Stimulated activated CD8-positive, alpha-beta memory T cell treated with anti-CD3 and anti-CD28 coated beads, Interleukin-7, amount 100 ng/mL, for 24 hours (primary cell): ENCODE measurements around the gene TMEM134.
"Not testable (repeated sequence)": the region's sequence is repeated elsewhere in the genome, so short reads cannot be mapped to it uniquely, and the experiment has no call there.

Experiments used
- DNase-seq: peaks from one replicate; pipeline ENCODE4 v3.0.0-alpha.2; 2020; ENCODE audit warnings: low read depth

Gene TMEM134

DNA sequence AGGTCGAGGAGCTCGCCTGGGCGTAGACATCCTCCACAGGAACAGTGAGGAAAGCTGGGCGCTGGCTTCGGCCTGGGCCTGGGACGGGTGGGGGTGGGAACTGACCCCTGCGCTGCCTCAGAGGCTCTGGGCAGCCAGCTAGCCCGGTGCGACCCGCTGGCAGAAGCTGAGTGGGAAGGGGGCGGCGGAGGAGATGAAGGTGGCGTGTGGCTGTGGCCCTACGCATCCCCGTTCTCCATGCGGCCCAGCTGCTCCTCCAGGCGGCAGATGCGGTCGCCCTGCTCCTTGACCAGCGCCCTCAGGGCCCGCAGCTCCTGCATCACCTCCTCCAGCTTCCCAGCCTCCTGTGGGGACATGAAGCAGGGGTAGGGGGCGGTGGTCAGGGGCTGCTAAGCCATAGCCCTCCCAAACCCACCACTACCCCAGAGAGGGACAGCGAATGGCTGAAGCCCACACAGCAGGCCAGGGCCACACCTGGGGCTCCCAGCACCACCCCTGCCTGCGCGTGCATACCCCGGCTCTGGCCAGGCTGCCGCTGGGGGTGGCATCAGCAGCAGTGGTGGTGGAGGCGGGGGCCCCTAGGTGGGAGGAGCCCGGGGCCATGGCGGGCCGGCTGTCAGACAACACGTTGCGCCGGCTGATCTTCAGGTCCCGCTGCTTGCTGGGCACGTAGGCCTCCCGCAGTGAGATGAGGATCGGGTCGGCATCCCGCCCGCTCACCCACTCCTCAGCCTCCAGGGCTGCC lies 30.7 kb downstream of the TMEM134 start:
- DNase-seq, result peak; percentile 56

- no peak for DNase-seq
Observed at GRCh38 chr11:67437809-67438157, 31.3 kb downstream of the TMEM134 start.

DNA sequence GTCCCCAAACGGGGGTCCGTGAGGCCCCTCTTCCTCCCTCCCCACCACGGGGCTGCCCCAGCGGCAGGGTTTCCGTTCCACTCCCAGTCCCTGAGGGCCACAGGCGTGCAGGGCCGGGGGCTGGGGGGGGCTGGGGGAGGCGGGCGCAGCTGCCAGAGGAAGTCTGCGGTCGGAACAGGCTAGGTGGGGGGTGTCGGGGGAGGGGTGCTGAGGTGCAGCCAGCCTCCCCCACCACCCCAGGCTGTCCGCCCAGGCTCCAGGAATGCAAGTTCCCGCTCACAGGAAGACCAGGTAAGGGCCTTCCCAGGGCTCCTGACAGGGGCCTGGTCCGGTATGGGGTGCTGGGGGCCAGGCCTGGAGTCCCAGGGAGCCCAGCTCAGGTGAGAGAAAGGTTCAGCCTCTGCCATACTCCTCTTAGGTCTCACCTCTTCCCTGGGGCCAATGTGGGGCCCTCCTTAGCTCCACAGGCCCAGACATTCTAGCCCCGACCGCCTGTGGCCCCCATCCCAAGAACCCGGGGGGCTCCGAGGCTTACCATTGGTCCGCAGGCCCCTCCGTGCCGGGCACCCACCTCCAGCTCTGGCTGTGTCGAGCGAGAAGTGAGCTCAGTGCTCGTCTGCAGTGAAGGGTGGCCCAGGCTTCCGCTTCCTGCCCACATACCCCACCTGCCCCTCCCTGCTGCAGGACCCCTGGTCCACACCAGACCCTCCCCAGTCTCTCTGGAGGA lies 31.8 kb downstream of the TMEM134 start, which contains the start of gene PTPRCAP:
Gene PTPRCAP (minus strand): TSS at position 601 of the 727 bp plus-strand sequence. CDS start 63 bp downstream, at position 538.
- DNase-seq, result peak; percentile 49

- DNase-seq, result peak; percentile 57
Observed at GRCh38 chr11:67436459-67437081, 32.5 kb downstream of the TMEM134 start.

DNA sequence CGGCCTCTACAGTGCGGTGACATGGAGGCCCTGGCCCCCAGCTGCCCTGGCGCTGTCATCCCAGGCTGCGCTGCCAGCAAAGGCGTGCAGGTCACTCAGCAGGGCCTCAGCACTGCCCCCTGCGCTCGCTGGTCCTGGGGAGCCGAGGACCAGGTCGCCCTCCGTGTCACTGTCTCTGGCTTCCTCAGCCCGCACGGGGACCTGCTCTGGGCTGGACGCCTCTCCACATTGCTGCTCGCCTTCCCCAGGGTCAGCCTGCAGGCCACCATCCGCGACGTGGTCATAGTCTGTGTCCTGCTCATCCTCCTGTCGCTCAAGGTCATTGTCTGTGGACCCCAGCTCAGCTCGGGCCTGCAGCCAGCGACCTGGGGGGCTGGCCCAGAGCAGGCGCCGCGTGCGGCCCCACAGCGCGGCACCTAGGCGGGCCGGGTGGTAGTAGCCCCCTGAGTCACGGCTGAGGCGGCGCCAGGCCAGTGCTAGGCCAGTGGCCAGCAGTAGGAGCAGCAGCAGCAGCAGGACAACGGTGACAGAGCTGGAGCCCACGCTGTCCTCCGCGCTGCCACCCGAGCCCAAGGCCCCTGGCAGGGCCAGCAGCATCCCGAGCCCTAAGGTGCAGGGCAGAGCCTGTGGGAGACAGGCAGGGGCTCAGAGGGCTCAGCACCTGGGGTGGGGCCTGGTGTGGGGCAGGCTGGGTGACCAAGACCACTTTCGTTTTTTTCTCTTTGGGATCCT lies 33.2 kb downstream of the TMEM134 start:
- no peak for DNase-seq

DNA sequence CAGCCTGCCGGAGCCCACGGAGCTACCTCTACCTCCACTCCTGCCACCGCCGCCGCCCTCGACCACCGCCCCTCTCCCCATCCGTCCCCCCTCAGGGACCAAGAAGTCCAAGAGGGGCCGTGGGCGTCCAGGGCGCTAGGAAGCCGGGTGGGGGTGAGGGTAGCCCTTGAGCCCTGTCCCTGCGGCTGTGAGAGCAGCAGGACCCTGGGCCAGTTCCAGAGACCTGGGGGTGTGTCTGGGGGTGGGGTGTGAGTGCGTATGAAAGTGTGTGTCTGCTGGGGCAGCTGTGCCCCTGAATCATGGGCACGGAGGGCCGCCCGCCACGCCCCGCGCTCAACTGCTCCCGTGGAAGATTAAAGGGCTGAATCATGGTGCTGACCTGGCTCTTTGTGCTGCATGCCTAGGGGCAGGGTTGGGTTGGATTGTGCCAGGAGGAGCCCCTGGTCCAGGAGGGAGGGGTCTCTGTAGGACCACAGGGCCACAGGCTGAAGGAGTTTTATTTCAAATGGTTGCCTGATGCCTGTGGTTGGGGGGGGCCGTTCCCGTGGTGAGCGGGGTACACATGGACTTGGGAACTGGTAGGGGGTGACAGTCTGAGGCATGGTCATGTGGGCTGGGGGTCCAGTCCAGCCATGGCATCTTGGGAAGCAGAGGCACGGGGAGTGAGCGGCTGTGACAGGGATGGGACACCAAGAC lies 33.9 kb downstream of the TMEM134 start:
- DNase-seq, result no peak

DNA sequence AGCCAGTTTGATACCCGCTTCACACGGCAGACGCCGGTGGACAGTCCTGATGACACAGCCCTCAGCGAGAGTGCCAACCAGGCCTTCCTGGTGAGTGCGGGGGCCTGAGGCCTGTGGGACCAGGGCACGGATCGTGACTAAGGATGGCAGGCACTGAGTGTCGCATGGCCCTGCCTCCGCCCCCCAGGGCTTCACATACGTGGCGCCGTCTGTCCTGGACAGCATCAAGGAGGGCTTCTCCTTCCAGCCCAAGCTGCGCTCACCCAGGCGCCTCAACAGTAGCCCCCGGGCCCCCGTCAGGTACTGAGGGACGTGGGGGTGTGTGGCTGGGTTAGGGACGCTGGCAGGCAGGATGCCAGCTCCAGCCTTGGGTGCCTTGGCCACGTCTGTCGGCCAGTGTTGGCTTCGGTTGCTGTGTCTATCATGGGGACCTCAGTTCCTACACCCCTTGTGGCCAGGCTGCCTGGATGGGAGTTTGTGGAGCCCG lies 34.6 kb downstream of the TMEM134 start:
- no peak for DNase-seq

- no peak for DNase-seq
Observed at GRCh38 chr11:67433536-67434394, 35.3 kb downstream of the TMEM134 start.

DNA sequence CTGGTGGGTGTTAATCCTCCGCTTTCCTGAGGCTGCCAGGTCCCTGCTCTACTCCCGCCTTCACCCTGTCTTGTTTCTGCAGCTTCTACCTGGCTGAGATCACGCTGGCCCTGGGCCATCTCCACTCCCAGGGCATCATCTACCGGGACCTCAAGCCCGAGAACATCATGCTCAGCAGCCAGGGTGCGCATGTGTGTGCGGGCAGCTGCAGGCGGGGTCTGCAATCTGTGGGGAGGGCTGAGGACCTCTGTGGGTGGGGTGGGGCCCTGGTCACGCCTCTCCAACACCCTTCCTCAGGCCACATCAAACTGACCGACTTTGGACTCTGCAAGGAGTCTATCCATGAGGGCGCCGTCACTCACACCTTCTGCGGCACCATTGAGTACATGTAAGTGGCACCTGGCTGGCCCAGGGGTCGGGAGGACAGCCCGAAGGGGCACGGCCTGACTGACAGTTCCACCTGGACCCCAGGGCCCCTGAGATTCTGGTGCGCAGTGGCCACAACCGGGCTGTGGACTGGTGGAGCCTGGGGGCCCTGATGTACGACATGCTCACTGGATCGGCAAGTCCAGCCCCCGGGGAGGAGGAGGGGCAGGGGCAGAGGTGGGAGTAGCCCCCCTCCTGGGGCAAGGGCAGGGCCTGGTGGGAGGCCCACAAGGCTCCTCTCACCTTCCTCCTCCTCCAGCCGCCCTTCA lies 36.2 kb downstream of the TMEM134 start:
- DNase-seq, result no peak

DNA sequence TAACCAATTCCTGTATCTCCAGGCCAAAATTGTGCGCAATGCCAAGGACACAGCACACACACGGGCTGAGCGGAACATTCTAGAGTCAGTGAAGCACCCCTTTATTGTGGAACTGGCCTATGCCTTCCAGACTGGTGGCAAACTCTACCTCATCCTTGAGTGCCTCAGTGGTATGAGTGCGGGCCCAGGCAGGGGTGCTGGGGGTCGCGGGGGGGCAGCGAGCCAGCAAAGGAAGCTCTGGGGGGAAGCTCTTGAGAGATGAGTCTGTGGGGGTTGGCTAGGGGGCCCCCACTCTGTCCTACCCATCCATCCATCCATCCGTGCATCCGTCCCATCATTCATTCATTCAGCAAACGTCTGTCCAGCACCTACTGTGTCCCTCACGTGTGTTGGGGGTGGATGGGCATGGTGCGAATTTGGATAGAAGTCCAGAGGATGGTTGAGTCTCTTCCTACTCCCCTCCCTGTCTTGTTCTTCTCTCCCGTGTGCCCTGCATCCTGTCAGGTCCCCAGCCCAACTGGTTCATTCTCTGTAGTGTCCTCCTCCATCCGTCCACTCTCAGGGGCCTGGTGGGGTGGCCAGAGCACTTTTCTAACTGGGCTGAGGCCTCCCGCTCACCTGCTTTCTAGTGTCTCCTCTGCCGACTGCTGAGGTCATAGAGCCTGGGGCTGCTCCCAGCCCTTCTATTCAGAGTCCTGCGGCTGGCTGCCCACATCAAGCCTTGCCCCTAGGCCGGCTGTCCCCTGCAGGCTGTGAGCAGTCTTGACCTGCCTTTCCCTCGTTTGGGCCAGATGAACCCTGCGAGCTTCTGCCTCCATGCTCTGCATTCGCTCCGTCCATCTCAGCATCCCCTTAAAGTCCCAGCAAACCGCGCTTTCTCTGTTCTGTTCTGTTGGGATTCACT lies 37.5 kb downstream of the TMEM134 start:
- DNase-seq, result no peak

GRCh38 chr11:67429722-67430121 lies 39.3 kb downstream of the TMEM134 start:
- no peak for DNase-seq

DNA sequence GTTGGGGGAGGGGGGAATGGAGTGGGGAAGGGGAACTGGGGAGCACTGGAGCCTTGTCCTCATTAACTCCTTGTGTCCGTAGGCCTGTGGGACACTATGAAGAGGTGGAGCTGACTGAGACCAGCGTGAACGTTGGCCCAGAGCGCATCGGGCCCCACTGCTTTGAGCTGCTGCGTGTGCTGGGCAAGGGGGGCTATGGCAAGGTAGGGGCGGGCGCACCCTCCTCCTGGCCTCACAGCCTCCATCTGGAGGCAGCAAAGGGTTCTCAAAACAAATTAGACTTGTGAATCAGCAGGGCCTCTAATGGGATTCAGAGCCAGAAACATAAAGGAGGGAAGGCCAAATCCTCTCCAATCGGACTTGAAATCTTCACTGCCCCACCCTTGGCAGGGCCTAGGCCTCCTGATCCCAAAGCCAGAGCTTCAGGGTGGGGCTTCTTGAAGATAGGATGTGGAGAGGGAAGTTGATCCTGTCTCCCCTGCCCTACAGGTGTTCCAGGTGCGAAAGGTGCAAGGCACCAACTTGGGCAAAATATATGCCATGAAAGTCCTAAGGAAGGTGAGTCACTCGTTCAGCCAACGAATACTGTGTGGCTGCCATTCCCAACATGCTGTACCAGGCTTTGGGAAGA lies 39.9 kb downstream of the TMEM134 start:
- no peak for DNase-seq

GRCh38 chr11:67428052-67429001 lies 40.7 kb downstream of the TMEM134 start, which contains the start of gene RPS6KB2:
Gene RPS6KB2, plus strand, starts transcription at chr11:67428494. Its CDS starts 52 bp downstream, at chr11:67428546.
- DNase-seq, result peak; percentile 100

DNA sequence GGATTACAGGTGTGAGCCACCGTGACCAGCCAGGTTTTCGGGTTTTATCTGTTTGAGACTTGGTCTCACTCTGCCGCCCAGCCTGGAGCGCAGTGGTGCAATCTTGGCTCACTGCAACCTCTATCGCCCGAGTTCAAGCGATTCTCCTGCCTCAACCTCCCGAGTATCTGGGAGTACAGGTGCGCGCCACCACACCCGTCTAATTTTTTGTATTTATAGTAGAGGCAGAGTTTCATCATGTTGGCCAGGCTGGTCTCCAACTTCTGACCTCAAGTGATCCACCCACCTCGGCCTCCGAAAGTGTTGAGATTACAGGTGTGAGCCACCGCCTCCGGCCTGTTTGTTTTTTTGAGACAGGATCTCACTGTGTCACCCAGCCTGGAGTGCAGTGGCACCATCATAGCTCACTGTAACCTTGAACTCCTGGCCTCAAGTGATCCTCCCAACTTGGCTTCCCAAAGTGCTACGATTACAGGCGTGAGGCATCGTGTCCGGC lies 41.6 kb downstream of the TMEM134 start:
- not testable (repeated sequence) for DNase-seq

DNA sequence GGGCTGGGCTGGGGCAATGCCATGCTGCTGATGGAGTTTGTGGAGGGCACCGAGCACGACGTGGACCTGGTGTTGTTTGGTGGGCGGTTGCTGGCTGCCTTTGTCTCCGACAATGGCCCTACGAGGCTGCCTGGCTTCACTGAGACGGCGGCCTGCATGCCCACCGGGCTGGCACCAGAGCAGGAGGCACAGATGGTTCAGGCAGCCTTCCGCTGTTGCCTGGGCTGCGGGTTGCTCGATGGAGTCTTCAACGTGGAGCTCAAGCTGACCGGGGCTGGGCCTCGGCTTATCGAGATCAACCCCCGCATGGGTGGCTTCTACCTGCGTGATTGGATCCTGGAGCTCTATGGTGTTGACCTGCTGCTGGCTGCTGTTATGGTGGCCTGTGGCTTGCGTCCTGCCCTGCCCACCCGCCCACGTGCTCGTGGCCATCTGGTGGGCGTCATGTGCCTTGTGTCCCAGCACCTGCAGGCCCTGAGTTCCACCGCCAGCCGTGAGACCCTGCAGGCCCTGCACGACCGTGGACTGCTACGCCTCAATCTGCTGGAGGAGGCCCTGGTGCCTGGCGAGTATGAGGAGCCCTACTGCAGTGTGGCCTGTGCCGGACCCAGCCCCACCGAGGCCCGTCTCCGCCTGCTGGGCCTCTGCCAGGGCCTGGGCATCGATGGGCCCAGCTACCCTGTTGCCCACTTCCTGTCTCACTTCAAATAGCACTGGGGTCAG lies 45.0 kb downstream of the TMEM134 start:
- no peak for DNase-seq

DNA sequence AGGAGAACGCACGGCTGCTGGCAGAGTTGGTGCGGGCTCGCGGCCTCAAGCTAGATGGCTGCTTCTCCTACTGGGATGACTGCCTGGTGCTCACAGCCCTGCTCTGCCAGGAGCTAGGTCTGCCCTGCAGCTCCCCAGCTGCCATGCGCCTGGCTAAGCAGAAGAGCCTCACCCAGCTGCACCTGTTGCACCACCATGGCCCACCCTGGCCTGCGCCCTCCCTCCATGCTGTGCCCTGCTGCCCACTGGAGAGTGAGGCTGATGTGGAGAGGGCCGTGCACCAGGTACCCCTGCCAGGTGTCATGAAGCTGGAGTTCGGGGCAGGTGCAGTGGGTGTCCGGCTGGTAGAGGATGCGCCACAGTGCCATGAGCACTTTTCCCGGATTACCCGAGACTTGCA lies 45.6 kb downstream of the TMEM134 start:
- DNase-seq, result no peak
